ENCODE results near the gene MYL4.

The MYL4 gene

DNA sequence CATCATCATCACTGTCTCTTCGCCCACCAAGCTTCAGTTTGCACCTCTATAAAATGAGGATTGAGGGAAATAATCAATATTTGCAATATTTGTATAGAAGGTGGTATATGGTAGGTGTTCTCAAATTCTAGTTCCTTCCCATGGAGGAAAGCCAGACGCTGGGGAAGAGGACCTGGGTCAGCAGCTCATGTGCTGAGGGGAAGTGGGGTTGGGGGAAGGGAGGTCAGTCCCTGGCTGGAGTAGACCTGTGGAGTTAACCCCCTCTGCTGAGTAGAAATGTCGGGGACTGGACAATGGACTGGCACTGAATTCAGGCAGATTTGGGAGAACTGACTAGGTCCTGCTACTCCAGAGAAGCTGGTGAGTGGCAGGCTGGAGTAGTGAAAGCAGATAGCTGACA lies 31.7 kb downstream of the MYL4 start:
- H3K27ac ChIP-seq, result no peak overlapping the region
- no peak for TF ChIP-seq ZFX (IDR thresholded peaks at IDR 0.05)

DNA sequence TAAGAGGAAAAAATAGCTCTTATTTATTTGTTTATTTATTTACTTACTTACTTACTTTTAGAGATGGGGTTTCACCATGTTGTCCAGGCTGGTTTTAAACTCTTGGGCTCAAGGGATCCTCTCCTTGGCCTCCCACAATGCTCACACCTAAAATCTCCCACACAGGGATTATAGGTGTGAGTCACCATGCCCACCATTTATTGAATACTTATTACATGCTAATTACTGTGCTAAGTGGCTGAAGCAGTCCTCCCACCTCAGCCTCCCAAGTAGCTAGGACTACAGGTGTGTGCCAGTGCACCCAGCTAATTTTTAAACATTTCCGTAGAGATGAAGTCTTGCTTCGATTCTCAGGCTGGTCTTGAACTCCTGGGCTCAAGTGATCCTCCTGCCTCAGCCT lies 33.5 kb downstream of the MYL4 start:
- H3K27ac ChIP-seq, result no peak overlapping the region
- TF ChIP-seq ZFX (IDR thresholded peaks at IDR 0.05), result no peak
- TF ChIP-seq, protein P1, sequence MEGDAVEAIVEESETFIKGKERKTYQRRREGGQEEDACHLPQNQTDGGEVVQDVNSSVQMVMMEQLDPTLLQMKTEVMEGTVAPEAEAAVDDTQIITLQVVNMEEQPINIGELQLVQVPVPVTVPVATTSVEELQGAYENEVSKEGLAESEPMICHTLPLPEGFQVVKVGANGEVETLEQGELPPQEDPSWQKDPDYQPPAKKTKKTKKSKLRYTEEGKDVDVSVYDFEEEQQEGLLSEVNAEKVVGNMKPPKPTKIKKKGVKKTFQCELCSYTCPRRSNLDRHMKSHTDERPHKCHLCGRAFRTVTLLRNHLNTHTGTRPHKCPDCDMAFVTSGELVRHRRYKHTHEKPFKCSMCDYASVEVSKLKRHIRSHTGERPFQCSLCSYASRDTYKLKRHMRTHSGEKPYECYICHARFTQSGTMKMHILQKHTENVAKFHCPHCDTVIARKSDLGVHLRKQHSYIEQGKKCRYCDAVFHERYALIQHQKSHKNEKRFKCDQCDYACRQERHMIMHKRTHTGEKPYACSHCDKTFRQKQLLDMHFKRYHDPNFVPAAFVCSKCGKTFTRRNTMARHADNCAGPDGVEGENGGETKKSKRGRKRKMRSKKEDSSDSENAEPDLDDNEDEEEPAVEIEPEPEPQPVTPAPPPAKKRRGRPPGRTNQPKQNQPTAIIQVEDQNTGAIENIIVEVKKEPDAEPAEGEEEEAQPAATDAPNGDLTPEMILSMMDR (conservative IDR thresholded peaks at IDR 0.05), result no peak

DNA sequence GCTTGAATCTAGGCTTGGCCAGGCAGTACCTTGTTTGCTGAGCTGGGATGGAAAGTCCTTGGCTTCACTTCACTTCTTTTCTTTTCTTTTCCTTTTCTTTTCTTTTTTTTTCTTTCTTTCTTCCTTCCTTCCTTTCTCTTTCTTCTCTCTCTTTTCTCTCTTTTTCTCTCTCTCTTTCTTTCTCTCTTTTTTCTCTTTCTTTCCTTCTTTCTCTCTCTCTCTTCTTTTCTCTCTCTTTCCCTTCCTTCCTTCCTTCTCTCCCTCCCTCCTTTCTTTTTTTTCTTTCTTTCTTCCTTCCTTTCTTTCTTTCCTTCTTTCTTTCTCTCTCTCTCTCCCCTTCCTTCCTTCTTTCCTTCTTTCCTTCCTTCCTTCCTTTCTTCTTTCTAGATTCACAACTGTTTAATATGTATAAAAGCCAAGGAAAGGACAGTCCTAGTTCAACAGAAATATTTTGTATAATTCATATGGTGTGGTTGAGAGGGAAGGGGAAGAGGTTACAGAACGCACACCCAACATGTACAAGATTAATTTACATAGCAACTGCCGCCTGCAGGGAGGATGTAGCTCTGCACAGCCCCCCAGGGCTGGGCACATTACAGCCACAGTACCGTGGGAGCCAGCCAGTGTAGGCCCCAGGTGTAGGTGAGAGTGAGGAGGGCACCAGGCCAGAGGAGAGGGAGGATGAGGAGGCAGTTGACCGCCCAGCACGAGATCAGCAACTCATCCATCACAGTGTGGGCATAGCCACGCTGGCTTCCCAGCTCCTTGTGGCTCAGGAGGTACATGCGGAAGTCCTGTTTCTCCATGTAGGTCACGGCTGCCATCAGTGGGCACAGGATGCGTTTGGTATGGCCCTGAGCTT lies 34.8 kb downstream of the MYL4 start:
- TF ChIP-seq, protein P1 (conservative IDR thresholded peaks at IDR 0.05), result no peak
- no peak for TF ChIP-seq ZFX (IDR thresholded peaks at IDR 0.05)
- H3K27ac ChIP-seq, result no peak overlapping the region

DNA sequence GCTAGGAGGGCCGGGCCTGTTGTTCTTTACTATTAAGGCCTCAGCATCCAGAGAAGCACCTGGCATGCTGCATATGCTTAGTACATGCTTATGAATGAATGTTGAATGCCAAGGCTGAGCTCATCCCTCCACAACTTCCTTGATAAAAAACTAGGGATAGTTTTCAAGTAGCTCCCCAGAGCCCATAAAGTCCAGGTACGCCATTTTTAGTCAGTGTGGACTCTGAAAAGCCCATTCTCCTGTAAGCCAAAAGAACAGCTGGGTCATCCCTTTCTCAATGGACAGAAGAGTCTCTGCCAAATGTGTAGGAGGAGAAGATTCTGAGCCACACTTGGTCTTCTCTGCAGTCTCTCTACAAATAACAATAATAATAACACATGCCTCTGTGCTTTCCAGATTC lies 35.5 kb downstream of the MYL4 start:
- TF ChIP-seq, protein P1 (conservative IDR thresholded peaks at IDR 0.05), result no peak
- TF ChIP-seq ZFX (IDR thresholded peaks at IDR 0.05), result no peak
- H3K27ac ChIP-seq, result no peak overlapping the region

DNA sequence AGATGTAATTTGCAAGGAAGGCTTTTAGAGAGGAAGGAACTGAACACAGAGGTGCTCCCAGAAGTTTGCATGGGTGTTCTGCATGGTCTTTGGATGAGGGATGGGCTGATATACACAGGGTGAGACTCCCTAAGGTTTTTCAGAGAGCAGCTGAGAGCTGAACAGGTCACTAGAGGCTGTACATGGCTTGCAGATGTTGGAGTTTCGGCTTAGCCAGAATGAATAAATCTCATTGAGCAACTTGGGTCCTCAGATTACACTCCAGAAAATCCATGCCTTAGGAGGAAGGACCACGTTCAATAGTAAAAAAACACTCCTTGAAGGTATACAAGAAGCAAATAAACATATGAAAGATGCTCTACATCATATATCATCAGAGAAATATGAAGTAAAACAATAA lies 37.0 kb downstream of the MYL4 start:
- no peak overlapping the region for H3K27ac ChIP-seq
- TF ChIP-seq, protein P1 (conservative IDR thresholded peaks at IDR 0.05), result no peak
- no peak for TF ChIP-seq ZFX (IDR thresholded peaks at IDR 0.05)

DNA sequence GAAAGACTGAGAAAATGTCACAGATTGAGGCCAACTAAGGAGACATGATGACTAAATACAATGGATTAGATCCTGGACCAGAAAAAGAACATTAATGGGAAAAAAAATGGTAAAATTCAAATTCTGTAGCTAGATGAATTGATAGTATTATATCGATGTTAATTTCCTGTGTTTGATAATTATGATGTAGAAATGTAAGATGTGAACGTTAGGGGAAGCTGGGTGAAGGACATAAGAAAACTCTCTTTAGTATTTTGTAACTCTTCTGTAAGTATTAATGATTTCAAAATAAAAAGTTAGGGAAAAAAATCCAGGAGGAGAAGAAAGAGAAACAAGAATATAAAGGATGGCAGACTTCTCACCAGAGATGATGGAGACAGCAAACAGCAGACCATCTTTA lies 41.7 kb downstream of the MYL4 start:
- no peak overlapping the region for H3K27ac ChIP-seq
- TF ChIP-seq, protein P1 (conservative IDR thresholded peaks at IDR 0.05), result no peak
- no peak for TF ChIP-seq ZFX (IDR thresholded peaks at IDR 0.05)

DNA sequence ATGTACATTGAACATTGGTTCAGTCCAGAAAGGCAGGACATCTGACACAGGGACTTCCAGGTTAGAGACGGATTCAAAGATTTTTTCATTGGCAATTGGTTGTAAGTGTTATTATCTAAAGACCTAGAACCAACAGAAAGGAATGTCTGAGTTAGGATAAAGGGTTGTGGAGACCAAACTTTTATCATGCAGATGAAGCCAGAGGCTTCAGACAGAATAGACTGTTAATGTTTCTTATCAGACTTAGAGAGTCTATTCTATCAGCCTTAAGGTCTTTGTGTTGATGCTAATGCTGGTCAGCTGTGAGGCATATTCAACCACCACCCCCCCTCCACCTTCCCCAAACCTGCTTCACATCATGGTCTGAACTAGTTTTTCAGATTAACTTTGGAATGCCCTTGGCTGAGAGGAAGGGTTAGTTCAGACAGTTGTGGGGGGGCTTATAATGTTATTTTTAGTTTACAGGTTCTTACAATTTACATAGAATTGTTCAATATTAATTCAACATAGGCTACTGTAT lies 42.3 kb downstream of the MYL4 start:
- H3K27ac ChIP-seq, result no peak overlapping the region
- no peak for TF ChIP-seq ZFX (IDR thresholded peaks at IDR 0.05)
- TF ChIP-seq, protein P1 (conservative IDR thresholded peaks at IDR 0.05), result no peak

DNA sequence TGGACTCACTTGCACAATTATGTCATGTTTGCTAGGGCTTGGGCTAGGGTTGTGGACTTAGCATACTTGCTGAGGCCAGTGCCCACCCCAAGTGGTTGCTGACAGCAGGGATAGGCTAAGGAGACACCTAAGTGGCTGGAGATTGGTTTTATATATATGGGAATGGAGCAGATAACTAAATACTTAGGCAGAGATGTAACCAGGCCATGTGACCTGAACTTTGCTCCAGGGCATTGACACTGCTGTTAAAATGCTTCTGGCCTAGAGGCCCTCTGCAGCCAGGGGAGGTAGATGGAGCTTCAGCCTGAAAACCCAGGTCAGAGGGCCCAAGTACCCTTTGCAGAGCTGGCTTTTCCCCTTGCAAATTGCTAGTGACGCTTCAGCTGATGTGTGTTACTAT lies 43.1 kb downstream of the MYL4 start:
- no peak overlapping the region for H3K27ac ChIP-seq
- TF ChIP-seq ZFX (IDR thresholded peaks at IDR 0.05), result no peak
- TF ChIP-seq, protein P1 (conservative IDR thresholded peaks at IDR 0.05), result no peak
